Liver (tissue), 9 donors: ENCODE results near the gene EXOC6B. TPM values are rescaled to one million over a fixed set of nuclear protein-coding genes. Genes with fewer than 3 reads are reported as not detected.

Experiments
- DNase-seq: peaks from one replicate; pipeline ENCODE4 v3.0.0-alpha.2; 2017; ENCODE audit warnings: low spot score
- H3K27ac ChIP-seq, 2 donors: one replicate each; pipeline ENCODE4 v1.7.0; 2013; ENCODE audit warnings: inconsistent platforms in 2 of 2, low read length in 2 of 2, control low read depth in 1 of 2, low read depth in 1 of 2, mild to moderate bottlenecking in 1 of 2
- H3K27me3 ChIP-seq, 4 donors: one replicate each; pipeline versions ENCODE4 v1.6.1 to v1.7.0; 2013; ENCODE audit warnings: low read length in 3 of 4, inconsistent platforms in 1 of 4, mild to moderate bottlenecking in 1 of 4, moderate library complexity in 1 of 4; ENCODE audit not compliant: control insufficient read depth in 4 of 4, insufficient read depth in 4 of 4
- H3K36me3 ChIP-seq, 4 donors: one replicate each; pipeline versions ENCODE4 v1.6.1 to v1.7.0; 2013; ENCODE audit warnings: low read length in 3 of 4, mild to moderate bottlenecking in 3 of 4, low read depth in 1 of 4, moderate library complexity in 1 of 4; ENCODE audit not compliant: control insufficient read depth in 4 of 4, insufficient read depth in 3 of 4
- H3K4me1 ChIP-seq, 4 donors: one replicate each; pipeline versions ENCODE4 v1.6.1 to v1.7.0; 2013; ENCODE audit warnings: low read length in 3 of 4, mild to moderate bottlenecking in 3 of 4, moderate library complexity in 1 of 4; ENCODE audit not compliant: control insufficient read depth in 4 of 4, insufficient read depth in 4 of 4
- H3K4me3 ChIP-seq, 3 donors: one replicate each; pipeline versions ENCODE4 v1.6.1 to v1.7.0; 2013; ENCODE audit warnings: low read length in 3 of 3, control low read depth in 1 of 3, low read depth in 1 of 3, mild to moderate bottlenecking in 1 of 3
- H3K9ac ChIP-seq, 2 donors: one replicate each; pipeline ENCODE4 v1.7.0; 2013; ENCODE audit warnings: low read length in 2 of 2, mild to moderate bottlenecking in 2 of 2, moderate library complexity in 2 of 2, control low read depth in 1 of 2, low read depth in 1 of 2
- H3K9me3 ChIP-seq, 4 donors: one replicate each; pipeline versions ENCODE4 v1.6.1 to v1.7.0; 2013; ENCODE audit warnings: low read length in 3 of 4; ENCODE audit not compliant: control insufficient read depth in 4 of 4
- ATF3 ChIP-seq: IDR thresholded peaks from 2 replicates; pipeline ENCODE4 v1.6.1; 2016; ENCODE audit warnings: antibody characterized with exemption
- EGR1 ChIP-seq, 2 donors: IDR thresholded peaks; 2 replicates each; pipeline ENCODE4 v1.6.1; 2016 to 2018; ENCODE audit warnings: antibody characterized with exemption in 2 of 2, low read depth in 2 of 2
- FOXA2 ChIP-seq: IDR thresholded peaks from 2 replicates; pipeline ENCODE4 v1.6.1; 2016; ENCODE audit warnings: antibody characterized with exemption
- GABPA ChIP-seq, 2 donors: IDR thresholded peaks in 1 of 2; conservative IDR thresholded peaks in 1 of 2; 2 replicates each; pipeline ENCODE4 v1.6.1; 2016; ENCODE audit warnings: antibody characterized with exemption in 2 of 2, mild to moderate bottlenecking in 1 of 2, moderate library complexity in 1 of 2
- HNF4A ChIP-seq, 2 donors: conservative IDR thresholded peaks; 2 replicates each; pipeline ENCODE4 v1.6.1; 2016; ENCODE audit warnings: antibody characterized with exemption in 2 of 2, mild to moderate bottlenecking in 2 of 2
- HNF4G ChIP-seq: IDR thresholded peaks from 2 replicates; pipeline ENCODE4 v1.6.1; 2016; ENCODE audit warnings: antibody characterized with exemption
- JUND ChIP-seq, 2 donors: IDR thresholded peaks; 2 replicates each; pipeline ENCODE4 v1.6.1; 2016; ENCODE audit warnings: antibody characterized with exemption in 2 of 2
- NR2F2 ChIP-seq: IDR thresholded peaks from 2 replicates; pipeline ENCODE4 v1.6.1; 2016; ENCODE audit warnings: antibody characterized with exemption
- RAD21 ChIP-seq, 2 donors: IDR thresholded peaks; 2 replicates each; pipeline ENCODE4 v1.6.1; 2016; ENCODE audit warnings: antibody characterized with exemption in 2 of 2, mild to moderate bottlenecking in 2 of 2
- RXRA ChIP-seq, 2 donors: IDR thresholded peaks; 2 replicates each; pipeline ENCODE4 v1.6.1; 2017 to 2018; ENCODE audit warnings: antibody characterized with exemption in 2 of 2, mild to moderate bottlenecking in 1 of 2
- SP1 ChIP-seq: IDR thresholded peaks from 2 replicates; pipeline ENCODE4 v1.6.1; 2018; ENCODE audit warnings: antibody characterized with exemption, mild to moderate bottlenecking
- TAF1 ChIP-seq: conservative IDR thresholded peaks from 2 replicates; pipeline ENCODE4 v1.6.1; 2016; ENCODE audit warnings: antibody characterized with exemption, mild to moderate bottlenecking
- YY1 ChIP-seq: IDR thresholded peaks from 2 replicates; pipeline ENCODE4 v1.6.1; 2016; ENCODE audit warnings: antibody characterized with exemption, mild to moderate bottlenecking
- ZBTB33 ChIP-seq: IDR thresholded peaks from 2 replicates; pipeline ENCODE4 v1.6.1; 2016; ENCODE audit warnings: antibody characterized with exemption
- WGBS: extraction: QIAGEN DNeasy Blood & Tissue Kit; methylation state at CpG from one replicate; pipeline ENCODE4 v1.1.7; 2013; 5-methylcytosine and 5-hydroxymethylcytosine counted together
- polyA plus RNA-seq, 2 donors: library from polyadenylated mRNA; stranded (reverse) in 1 of 2; unstranded in 1 of 2; fragments of 200-250 nt in 1 of 2; fragments of >200 nt in 1 of 2; fragmentation: Nextera tagmentation in 1 of 2; extraction: Ambion mirVana in 1 of 2; gene quantifications; one replicate each; pipeline versions ENCODE4 v1.2.1 to v1.2.3, GENCODE V29; 2013 to 2015
- total RNA-seq, 2 donors: library from RNA; depleted of rRNA; stranded (reverse); fragments of >200 nt; gene quantifications; one replicate each; pipeline ENCODE4 v1.2.3, GENCODE V29; 2014
- TF ChIP-seq, protein P1 (sequence below): fragments of 150-350 bp; IDR thresholded peaks from 2 replicates; pipeline ENCODE4 v1.5.1; 2017; ENCODE audit warnings: improper control_type of control experiment, low read depth, low read length; ENCODE audit not compliant: missing input control
- TF ChIP-seq, protein P2 (sequence below): IDR thresholded peaks from 2 replicates; pipeline ENCODE4 v1.6.1; 2016; ENCODE audit warnings: antibody characterized with exemption, mild to moderate bottlenecking
- donor health status: healthy.
- donor health status: healthy.
- donor health status: healthy.
- donor health status: healthy.
- donor health status: healthy.

EXOC6B gene
- total and polyA plus RNA-seq, 4 donors: 1.7 to 9.5 (median 5.5) TPM

DNA sequence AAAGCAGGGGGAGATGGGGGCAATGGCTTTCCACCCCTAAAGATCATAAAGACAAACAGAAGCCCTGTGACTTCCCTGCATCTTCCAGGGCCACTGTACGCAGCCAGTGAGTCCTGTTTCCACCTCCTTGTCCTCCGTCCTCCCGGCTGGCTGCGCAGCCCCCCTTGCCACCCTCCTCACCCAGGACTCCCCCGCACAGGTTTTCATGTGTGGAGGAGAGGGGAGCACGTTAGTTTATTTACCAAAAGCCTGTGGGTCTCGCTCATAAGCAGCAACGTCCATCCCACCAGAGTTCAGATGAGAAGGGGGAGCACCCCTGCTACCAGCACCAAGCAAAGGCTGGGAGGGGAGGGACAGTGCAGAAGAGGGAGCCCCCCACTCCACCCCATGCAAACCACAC, 689.9 kb downstream of the EXOC6B start:
- H3K36me3 ChIP-seq: no peaks in the 10 kb centered on the region
- no peaks in the 10 kb centered on the region for H3K9me3 ChIP-seq
- H3K27ac ChIP-seq: no peak overlapping the region
- H3K4me1 ChIP-seq: peaks cover 0 to 13% (median 7%) of the 10 kb centered on the region in 4 donors
- H3K4me3 ChIP-seq: no peak overlapping the region
- DNase-seq: no peak
- 90% methylated on average over 8 of the region's 8 CpGs for WGBS
- TF ChIP-seq, protein P1, sequence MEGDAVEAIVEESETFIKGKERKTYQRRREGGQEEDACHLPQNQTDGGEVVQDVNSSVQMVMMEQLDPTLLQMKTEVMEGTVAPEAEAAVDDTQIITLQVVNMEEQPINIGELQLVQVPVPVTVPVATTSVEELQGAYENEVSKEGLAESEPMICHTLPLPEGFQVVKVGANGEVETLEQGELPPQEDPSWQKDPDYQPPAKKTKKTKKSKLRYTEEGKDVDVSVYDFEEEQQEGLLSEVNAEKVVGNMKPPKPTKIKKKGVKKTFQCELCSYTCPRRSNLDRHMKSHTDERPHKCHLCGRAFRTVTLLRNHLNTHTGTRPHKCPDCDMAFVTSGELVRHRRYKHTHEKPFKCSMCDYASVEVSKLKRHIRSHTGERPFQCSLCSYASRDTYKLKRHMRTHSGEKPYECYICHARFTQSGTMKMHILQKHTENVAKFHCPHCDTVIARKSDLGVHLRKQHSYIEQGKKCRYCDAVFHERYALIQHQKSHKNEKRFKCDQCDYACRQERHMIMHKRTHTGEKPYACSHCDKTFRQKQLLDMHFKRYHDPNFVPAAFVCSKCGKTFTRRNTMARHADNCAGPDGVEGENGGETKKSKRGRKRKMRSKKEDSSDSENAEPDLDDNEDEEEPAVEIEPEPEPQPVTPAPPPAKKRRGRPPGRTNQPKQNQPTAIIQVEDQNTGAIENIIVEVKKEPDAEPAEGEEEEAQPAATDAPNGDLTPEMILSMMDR: no peak
- TF ChIP-seq TAF1: no peak
- no peak for TF ChIP-seq RAD21 (IDR thresholded peaks at IDR 0.05)
- TF ChIP-seq ATF3: no peak
- TF ChIP-seq NR2F2: no peak
- TF ChIP-seq HNF4A (conservative IDR thresholded peaks at IDR 0.05): no peak
- no peak for TF ChIP-seq GABPA (IDR thresholded peaks at IDR 0.05 in 1 of 2, conservative IDR thresholded peaks at IDR 0.05 in 1 of 2)
- TF ChIP-seq YY1: no peak
- no peak for TF ChIP-seq RXRA (IDR thresholded peaks at IDR 0.05)
- no peak for TF ChIP-seq SP1
- no peak for TF ChIP-seq JUND (IDR thresholded peaks at IDR 0.05)
- no peak for TF ChIP-seq EGR1 (IDR thresholded peaks at IDR 0.05; ENCODE audit: low read depth in 2 of 2)
- TF ChIP-seq ZBTB33: no peak
- H3K27me3 ChIP-seq: no peaks in the 10 kb centered on the region
- H3K9ac ChIP-seq: no peak overlapping the region

DNA sequence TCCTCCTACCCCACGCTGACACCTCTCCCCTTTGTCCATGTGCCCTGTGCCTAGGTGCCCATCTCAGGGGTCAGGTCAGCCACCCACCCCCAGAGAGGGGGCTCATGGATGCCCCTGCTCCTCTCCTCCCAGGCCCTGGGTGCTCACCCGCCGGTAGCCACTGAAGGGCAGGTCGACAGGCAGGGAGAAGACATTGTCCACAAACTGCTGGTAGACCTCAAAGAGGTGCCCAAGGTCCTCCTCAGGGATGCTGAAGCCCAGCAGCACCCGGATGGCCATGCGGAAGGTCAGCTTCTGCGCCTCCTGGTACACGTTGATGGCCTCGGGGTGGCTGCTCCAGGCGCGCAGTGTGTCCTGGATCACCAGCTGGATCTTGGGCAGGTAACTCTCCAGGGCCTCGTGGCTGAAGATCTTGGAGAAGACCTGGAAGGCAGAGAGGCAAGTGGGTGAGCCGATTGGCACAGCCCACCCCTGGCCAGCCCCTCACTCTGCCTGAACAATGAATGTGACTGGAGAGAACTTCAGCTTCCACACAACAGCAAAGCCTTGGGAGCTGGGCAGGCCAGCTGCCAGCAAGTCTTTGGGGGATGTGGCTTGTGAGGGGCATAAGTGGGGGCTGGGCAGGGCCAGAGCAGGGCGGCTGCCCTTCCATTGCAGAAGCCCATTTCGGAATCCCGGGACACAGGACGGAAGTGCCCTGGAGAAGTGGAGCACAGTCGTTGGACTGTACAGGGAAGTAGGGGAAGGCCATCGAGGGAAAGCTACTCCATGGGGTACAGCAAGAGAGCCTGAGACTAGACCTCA, 690.6 kb downstream of the EXOC6B start:
- TF ChIP-seq HNF4G: no peak
- TF ChIP-seq TAF1: no peak
- TF ChIP-seq GABPA (IDR thresholded peaks at IDR 0.05 in 1 of 2, conservative IDR thresholded peaks at IDR 0.05 in 1 of 2): no peak
- TF ChIP-seq, protein P1: no peak
- TF ChIP-seq NR2F2: no peak
- TF ChIP-seq, protein P2, sequence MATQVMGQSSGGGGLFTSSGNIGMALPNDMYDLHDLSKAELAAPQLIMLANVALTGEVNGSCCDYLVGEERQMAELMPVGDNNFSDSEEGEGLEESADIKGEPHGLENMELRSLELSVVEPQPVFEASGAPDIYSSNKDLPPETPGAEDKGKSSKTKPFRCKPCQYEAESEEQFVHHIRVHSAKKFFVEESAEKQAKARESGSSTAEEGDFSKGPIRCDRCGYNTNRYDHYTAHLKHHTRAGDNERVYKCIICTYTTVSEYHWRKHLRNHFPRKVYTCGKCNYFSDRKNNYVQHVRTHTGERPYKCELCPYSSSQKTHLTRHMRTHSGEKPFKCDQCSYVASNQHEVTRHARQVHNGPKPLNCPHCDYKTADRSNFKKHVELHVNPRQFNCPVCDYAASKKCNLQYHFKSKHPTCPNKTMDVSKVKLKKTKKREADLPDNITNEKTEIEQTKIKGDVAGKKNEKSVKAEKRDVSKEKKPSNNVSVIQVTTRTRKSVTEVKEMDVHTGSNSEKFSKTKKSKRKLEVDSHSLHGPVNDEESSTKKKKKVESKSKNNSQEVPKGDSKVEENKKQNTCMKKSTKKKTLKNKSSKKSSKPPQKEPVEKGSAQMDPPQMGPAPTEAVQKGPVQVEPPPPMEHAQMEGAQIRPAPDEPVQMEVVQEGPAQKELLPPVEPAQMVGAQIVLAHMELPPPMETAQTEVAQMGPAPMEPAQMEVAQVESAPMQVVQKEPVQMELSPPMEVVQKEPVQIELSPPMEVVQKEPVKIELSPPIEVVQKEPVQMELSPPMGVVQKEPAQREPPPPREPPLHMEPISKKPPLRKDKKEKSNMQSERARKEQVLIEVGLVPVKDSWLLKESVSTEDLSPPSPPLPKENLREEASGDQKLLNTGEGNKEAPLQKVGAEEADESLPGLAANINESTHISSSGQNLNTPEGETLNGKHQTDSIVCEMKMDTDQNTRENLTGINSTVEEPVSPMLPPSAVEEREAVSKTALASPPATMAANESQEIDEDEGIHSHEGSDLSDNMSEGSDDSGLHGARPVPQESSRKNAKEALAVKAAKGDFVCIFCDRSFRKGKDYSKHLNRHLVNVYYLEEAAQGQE: no peak
- no peak for TF ChIP-seq YY1
- no peak for TF ChIP-seq JUND (IDR thresholded peaks at IDR 0.05)
- no peak for TF ChIP-seq RAD21 (IDR thresholded peaks at IDR 0.05)
- no peak for TF ChIP-seq RXRA (IDR thresholded peaks at IDR 0.05)
- TF ChIP-seq EGR1 (IDR thresholded peaks at IDR 0.05; ENCODE audit: low read depth in 2 of 2): no peak
- TF ChIP-seq FOXA2: no peak
- TF ChIP-seq SP1: no peak
- no peak for TF ChIP-seq ATF3
- TF ChIP-seq ZBTB33: no peak
- WGBS: 90% methylated on average over 19 of the region's 19 CpGs
- Histone ChIP-seq H3K27me3 (no peaks in the 10 kb centered on the region), H3K4me1 (peaks cover 0 to 13% (median 7%) of the 10 kb centered on the region in 4 donors), H3K9ac (no peak overlapping the region), H3K36me3 (no peaks in the 10 kb centered on the region), H3K9me3 (no peaks in the 10 kb centered on the region), H3K4me3 (no peak overlapping the region), H3K27ac (no peak overlapping the region)
- no peak for DNase-seq
